GM19372 (cell line): ENCODE measurements around the gene FUT8.

Source experiments
- ATAC-seq: cut with Tn5 transposase; IDR thresholded peaks from one replicate; pipeline ENCODE4 v1.9.1; 2021; ENCODE audit warnings: mild to moderate bottlenecking, low read depth, moderate library complexity; ENCODE audit not compliant: unreplicated experiment

The FUT8 gene

DNA sequence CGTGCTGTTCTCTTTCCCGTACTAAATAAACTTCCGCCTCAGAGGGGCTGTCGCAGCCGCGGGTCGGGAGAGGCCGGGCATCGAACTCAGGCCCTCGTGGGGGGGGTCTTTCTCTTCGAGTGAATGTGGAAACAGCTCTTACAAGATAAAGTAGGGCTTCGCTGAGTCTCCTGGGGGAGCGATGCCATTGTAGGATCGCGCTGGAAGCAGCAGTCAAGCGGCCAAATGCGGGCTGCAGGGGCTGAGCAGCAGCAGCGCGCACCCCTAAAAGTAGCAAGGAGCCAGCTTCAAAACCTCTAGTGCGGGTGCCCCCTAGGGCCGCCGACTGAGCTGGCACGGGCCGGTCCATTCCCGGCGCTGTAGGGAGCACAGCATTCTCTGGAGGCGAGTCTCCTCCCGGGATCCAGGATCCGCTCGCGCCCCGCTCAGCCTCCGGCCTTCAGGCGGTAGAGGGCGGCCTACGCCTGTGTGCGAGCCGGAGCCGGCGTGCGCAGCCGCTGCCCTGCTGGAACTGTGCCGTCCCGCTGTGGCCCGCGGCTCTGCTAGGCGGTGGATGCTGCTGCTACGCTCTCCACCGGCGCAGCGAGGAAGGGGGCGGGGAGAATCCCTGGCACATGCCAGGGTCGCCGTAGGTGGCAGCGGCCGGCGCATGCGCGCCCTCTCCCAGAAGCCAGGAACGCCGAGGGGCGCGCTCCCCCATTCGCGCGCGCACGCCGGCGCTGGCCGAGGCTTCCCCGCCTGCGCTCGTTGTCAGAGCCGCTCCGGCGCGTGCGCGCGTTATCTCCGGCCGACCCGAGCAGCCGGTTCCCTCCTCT is at the start of gene FUT8:
FUT8 (plus strand) TSS at position 699 of the 815 bp plus-strand sequence. CDS start 148,834 bp downstream, outside the sequence.
- ATAC-seq: peak; percentile 62

DNA sequence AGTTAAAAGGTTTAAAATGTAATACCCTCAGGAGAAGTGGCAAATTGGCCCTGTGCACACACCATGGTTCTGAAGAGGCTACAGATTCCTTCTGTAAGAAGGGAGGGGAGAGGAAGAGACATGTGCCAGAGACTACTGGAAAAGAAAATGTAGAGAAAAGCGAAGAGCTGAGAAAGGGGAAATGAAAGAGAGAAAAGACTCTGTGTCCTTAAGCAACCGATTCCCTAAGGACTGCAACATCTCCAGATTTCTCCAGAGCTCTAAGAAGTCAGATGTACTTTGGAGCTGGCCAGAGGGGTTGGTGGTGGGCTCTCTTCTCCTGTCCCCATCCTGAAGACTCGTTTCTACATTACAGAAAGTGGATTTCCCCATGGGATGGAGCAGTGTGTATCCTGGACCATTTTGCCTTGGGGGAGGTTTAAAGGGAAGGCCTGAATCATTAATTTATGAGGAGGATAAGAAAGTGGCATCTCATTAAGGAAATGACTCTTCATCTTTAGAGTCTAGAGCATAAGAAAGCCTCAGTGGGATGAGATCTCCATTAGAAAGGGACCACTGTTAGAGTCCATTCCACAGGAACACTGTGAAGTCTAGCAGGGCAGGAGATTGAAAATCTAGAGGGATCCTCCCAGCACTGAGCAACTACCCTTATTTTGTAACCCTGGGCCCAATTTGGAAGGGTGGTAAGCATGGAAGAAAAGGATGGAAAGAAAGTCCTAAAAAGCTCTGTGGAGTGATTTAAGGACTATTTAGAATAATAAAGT is 45.5 kb upstream of the FUT8 start:
- no peak for ATAC-seq

GRCh38 chr14:65369560-65369959 is 43.0 kb upstream of the FUT8 start:
- ATAC-seq: no peak

GRCh38 chr14:65370801-65371248 is 41.7 kb upstream of the FUT8 start:
- no peak for ATAC-seq

DNA sequence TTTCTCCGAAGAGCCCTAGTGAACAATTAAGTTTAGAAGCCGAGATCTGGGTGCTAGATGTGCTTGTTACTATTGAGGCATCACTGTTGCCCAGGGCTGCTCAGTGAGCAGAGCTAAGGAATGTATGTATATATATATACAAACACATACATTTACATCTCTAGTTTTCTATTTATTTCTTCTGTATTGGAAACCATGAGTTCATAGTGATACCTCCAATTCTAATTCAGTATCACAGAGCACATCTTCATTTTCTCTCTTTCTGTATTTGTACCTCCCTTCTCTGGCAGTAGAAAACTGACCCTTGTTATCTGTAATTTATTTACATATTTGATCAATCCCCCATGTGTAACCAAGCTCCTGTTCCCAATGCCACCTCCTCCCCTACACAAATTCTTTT is 40.7 kb upstream of the FUT8 start:
- ATAC-seq: no peak

- ATAC-seq: no peak
These were observed 39.4 kb upstream of the FUT8 start for GRCh38 chr14:65373016-65373670.

- no peak for ATAC-seq
These were observed 38.9 kb upstream of the FUT8 start for GRCh38 chr14:65373671-65374039.

- ATAC-seq: no peak
These were observed 35.0 kb upstream of the FUT8 start for GRCh38 chr14:65377576-65377975.

DNA sequence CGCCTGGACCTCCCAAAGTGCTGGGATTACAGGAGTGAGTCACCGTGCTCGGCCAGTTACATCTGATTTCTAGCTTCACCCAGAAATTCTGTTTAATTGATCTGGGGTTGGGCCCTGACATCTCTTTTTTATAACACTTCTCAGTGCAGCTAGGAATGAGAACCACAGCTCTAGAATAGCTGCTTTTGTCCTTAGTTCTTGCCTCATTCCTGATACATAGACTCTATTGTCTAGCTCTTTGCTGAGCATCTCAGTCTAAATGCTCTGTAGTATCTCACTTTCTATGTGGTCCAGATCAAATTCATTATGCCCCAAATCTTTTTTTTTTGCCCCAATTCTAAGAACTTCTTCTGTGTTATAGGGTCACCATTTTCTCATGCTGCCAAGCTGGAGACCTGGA is 29.9 kb upstream of the FUT8 start:
- ATAC-seq: no peak

- ATAC-seq: no peak
These were observed 25.4 kb upstream of the FUT8 start for GRCh38 chr14:65387171-65387570.

DNA sequence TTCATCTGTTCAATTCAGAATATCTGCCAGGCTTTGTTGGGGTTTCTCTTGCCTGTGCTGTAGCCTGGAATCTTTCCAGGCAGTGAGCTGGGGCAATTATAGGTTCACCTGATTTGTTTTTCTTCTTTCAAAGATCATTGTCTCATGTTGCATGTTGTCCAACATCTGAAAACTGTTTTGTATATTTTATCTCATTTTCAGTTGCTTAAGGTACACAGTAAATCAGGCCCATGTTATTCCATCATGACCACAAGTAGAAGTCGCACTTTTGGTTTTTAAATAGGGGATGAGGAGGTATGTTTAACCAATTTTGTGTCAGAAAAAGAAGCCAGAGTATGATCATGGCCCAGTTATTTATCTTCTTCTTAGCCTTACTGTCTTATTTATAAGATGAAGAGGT is 24.9 kb upstream of the FUT8 start:
- ATAC-seq: no peak

DNA sequence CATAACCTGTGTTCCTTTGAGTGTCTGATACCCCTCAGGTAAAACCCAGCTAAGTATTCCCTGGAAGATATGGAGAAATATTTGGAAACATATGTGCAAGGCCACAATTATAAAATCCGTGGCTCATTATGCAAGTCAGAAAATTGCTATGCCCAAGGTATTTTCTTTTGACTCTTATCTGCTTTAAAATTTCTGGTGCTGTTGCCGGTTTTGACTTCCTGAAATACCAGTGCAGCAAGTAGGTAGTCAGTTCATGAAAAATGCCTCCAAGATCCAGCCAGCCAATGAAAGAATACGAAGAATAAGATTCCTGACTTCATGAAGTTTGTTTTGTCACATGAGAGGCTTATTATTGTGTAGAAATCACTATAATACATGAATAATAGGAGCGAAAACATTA is 20.2 kb upstream of the FUT8 start:
- no peak for ATAC-seq

GRCh38 chr14:65396082-65396910 is 16.2 kb upstream of the FUT8 start:
- ATAC-seq: no peak

DNA sequence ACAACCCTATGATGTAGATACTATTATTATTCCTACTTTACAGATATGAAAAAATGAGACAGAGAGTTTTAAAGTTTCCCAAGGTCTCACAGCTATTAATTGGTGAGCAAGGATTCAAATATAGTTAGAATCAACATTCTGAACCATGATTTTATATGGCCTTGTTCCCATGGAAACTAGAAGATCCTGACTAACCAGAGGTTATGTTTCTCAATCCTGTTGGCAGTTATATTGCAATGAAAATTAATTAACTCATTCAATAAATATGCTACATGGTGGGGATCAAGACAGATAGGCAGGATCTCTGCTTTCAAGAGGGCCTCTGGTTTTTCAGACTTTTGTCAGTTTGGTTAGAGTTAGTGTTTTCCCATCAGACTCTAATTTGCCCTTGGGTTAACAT is 9.3 kb upstream of the FUT8 start:
- no peak for ATAC-seq

- no peak for ATAC-seq
These were observed 4.4 kb upstream of the FUT8 start for GRCh38 chr14:65408113-65408512.

DNA sequence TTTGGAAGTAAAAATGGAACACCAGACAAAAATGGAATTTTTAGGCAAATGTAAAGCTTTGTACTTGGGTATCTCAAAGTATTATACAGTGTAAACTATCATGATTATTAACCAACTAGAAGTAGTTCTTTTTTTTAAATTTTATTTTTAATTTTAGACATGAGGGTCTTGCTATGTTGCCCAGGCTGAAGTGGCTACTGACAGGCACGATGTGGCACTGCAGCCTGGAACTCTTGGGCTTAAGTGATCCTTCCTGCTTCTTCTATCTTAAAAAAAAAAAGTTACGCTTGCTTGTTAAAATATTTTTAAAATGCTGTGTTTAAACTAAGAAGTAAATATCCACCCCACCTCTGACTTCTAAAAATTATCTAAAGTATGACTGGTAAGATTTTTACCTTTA is 1.9 kb upstream of the FUT8 start:
- no peak for ATAC-seq

DNA sequence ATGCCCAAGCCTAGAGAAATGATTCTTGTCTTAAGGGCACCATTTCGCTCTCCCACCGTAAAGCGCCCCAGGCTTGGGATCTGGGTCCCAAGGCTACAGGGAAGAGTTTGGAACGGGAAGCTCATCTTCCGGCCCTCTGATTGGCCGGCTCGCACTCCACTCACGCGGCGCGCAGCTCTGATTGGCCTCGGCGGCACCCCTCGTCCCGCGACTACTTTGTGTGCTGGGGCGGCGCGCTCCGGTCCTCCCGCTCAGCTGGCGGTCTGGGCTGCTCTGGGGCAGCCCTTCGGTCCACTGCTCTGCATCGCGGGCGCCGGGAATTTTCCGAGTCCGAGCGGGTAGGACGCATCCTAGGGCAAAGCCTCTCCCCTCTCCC is 886 bp upstream of the FUT8 start:
- ATAC-seq: peak; percentile 49

DNA sequence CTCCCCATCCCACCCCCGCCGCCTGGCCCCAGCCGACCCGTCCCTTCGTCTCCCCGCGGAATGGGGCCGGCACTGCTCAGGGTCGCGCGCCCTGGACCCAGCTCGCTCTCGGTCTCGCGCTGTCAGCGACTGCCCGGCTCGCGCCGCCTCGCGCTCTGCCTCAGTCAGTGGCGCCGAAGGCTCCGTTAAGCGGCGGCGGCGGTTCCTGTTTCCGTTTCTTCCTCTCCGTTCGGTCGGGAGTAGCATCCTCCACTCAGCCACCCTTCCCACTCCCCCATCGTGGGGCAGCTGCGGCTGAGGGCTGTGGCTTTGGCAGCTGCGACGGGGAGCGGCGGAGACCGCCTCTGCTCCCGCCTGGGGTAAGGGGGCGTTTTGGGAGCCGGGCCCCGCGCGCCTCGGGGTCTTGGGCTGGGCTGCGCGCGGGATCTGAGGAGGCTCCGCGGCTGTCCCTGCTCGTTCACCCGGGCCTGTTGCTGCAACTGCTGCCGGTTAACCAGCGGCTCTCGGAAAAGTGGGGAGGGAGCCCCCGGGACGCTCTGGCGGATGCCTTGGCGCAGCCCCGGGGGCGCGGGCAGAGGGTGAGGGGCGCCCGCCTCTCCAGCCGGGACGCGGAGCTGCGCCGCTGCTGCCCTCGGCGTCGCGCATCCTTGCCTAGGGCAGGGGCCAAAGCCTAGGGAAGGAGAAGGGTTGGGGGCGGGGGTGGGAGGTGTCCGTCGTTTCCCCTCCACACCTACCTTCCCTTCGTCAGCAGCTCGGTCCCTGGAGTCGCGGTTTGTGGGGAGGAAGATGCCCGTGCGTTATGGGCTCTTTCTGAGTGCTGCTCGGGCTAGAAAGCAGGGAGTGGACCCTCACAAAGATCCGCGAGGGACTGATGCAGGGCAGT is 567 bp downstream of the FUT8 start:
- ATAC-seq: peak; percentile 40

GRCh38 chr14:65413739-65414045 is 1.2 kb downstream of the FUT8 start:
- no peak for ATAC-seq
